K562 (cell line): ENCODE results near the gene PDZD2.

Experiments
- ADNP ChIP-seq: fragments of 200-800 bp; sonication (Bioruptor generic); IDR thresholded peaks from 2 replicates; pipeline ENCODE4 v1.6.1; 2016; ENCODE audit warnings: missing genetic modification characterization, missing compliant biosample characterization
- CTCF ChIP-seq, 3 experiments: IDR thresholded peaks in 2 of 3; conservative IDR thresholded peaks in 1 of 3; 2 replicates each; pipeline ENCODE4 v1.5.1; 2011 to 2012; ENCODE audit warnings: low read length in 3 of 3, mild to moderate bottlenecking in 3 of 3, control low read depth in 2 of 3, improper control_type of control experiment in 1 of 3, inconsistent platforms in 1 of 3, low read depth in 1 of 3, mixed read lengths in 1 of 3, moderate library complexity in 1 of 3; ENCODE audit not compliant: insufficient read depth in 2 of 3
- EZH2 ChIP-seq: IDR thresholded peaks from 2 replicates; pipeline ENCODE4 v1.6.1; 2012; ENCODE audit warnings: low read depth, mild to moderate bottlenecking, inconsistent platforms, low read length, borderline replicate concordance
- GABPA ChIP-seq: fragments of 200-800 bp; sonication (Bioruptor generic); conservative IDR thresholded peaks from 2 replicates; pipeline ENCODE4 v1.6.1; 2016; ENCODE audit warnings: low read depth, missing genetic modification characterization, missing compliant biosample characterization
- PHB2 ChIP-seq: fragments of 450-650 bp; IDR thresholded peaks from 2 replicates; pipeline ENCODE4 v1.6.1; 2017; ENCODE audit warnings: low read depth
- SETDB1 ChIP-seq: IDR thresholded peaks from one replicate; pipeline ENCODE4 v1.6.1; 2012; ENCODE audit warnings: low read length, control low read depth, inconsistent platforms
- SP1 ChIP-seq: sonication (generic); formaldehyde crosslinking; IDR thresholded peaks from 2 replicates; pipeline ENCODE4 v1.8.1; 2022; ENCODE audit warnings: mild to moderate bottlenecking, missing genetic modification reagents
- ZNF79 ChIP-seq: fragments of 250-450 bp; sonication (Bioruptor Pico); IDR thresholded peaks from 2 replicates; pipeline ENCODE4 v1.4.0; 2020; ENCODE audit warnings: low read depth, mild to moderate bottlenecking, moderate library complexity
- TF ChIP-seq, protein P1 (sequence below): fragments of 450-650 bp; formaldehyde crosslinking; IDR thresholded peaks from 2 replicates; pipeline ENCODE4 v1.4.0; 2020; ENCODE audit warnings: mild to moderate bottlenecking

GRCh38 chr5:31611002-31611401, 27.9 kb upstream of the PDZD2 start:
- no peak for TF ChIP-seq PHB2
- TF ChIP-seq CTCF (IDR thresholded peaks at IDR 0.05 in 2 of 3, conservative IDR thresholded peaks at IDR 0.05 in 1 of 3; ENCODE audit: insufficient read depth in 2 of 3, low read depth in 1 of 3, low read length in 3 of 3) = no peak
- TF ChIP-seq SP1 (CRISPR knock-in tag) = no peak
- no peak for TF ChIP-seq EZH2
- TF ChIP-seq SETDB1 = no peak
- no peak for TF ChIP-seq ADNP
- TF ChIP-seq, protein P1, sequence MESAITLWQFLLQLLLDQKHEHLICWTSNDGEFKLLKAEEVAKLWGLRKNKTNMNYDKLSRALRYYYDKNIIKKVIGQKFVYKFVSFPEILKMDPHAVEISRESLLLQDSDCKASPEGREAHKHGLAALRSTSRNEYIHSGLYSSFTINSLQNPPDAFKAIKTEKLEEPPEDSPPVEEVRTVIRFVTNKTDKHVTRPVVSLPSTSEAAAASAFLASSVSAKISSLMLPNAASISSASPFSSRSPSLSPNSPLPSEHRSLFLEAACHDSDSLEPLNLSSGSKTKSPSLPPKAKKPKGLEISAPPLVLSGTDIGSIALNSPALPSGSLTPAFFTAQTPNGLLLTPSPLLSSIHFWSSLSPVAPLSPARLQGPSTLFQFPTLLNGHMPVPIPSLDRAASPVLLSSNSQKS = no peak
- TF ChIP-seq ZNF79 (CRISPR knock-in tag) = no peak
- TF ChIP-seq GABPA (tag) = no peak
